ENCODE results near the gene PLEKHG4B. TPM values are rescaled to one million over a fixed set of nuclear protein-coding genes. Genes with fewer than 3 reads are reported as not detected.
A peak's percentile ranks its signal among the peaks of the same experiment; 100 is the strongest.
"Not testable (repeated sequence)": the region's sequence is repeated elsewhere in the genome, so short reads cannot be mapped to it uniquely, and the experiment has no call there.

Gene PLEKHG4B
- total RNA-seq, 1 donor from 2014 or later: 70.0 TPM

DNA sequence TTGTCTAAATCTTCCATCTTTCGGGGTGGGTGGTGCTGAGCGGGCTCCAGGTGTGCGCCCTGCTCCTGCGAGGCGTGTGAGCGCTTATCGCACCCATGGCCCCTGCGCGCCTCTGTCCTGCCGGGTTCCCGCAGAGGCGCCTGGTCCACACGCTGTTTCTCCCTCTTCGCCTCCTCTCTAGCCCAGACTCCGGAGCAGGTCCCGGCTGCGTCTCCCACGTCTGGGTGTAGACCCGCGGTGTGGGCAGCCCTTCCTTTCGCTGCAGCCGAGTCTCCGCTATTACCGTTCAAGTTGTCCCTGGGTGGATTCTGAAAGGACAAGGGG is 40.5 kb upstream of the PLEKHG4B start:
- Mint-ChIP-seq H3K27ac (no peak overlapping the region), H3K36me3 (no peaks in the 10 kb centered on the region), H3K4me3 (no peak overlapping the region), H3K27me3 (ENCODE audit: low read depth) (peaks cover 60% of the 10 kb centered on the region), H3K9me3 (no peaks in the 10 kb centered on the region), H3K4me1 (peaks cover 2% of the 10 kb centered on the region)
- DNase-seq (ENCODE audit: low spot score in 2 of 2, unreplicated experiment in 2 of 2): no peak
- TF ChIP-seq, protein P1, sequence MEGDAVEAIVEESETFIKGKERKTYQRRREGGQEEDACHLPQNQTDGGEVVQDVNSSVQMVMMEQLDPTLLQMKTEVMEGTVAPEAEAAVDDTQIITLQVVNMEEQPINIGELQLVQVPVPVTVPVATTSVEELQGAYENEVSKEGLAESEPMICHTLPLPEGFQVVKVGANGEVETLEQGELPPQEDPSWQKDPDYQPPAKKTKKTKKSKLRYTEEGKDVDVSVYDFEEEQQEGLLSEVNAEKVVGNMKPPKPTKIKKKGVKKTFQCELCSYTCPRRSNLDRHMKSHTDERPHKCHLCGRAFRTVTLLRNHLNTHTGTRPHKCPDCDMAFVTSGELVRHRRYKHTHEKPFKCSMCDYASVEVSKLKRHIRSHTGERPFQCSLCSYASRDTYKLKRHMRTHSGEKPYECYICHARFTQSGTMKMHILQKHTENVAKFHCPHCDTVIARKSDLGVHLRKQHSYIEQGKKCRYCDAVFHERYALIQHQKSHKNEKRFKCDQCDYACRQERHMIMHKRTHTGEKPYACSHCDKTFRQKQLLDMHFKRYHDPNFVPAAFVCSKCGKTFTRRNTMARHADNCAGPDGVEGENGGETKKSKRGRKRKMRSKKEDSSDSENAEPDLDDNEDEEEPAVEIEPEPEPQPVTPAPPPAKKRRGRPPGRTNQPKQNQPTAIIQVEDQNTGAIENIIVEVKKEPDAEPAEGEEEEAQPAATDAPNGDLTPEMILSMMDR (IDR thresholded peaks at IDR 0.05; ENCODE audit: unreplicated experiment): no peak

DNA sequence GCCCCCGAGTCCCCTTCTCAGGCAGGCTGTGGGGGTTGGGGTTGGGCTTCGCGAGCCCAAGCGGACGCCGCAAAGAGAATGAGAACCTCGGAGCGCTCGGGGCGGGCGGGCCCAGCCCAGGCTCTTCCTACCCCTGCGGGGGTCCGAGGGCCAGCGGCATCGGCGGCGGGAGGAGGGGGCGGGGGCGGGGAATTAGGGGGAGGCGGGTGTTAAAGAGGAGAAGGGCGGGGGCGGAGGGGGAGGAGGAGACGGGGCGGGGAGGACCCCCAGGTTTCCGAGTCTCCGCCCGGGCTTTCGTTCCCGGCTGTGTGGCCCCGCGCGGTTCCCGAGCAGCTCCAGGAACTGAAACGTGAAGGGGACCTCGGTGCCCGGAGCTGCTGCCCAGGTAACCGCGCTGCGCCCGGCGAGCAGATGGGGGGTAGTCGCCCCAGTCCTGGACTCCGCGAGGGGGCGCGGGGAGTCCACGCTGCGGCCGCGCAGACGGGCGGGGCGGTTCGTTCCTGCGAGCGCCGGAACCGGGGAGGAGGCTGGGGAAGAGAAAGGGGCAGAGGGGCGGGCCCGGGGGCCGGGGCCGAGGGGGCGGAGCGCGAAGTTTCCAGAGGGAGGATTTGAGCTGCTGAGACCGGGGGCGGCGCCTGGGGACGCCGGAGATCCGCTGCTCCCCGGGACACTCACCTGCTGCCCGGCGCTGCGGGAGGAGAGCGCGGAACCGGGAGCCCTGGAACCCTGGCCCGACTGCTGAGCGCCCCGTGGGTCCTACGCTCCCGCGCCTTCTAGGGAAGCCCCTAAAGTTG is 38.4 kb upstream of the PLEKHG4B start:
- Mint-ChIP-seq H3K27me3 (ENCODE audit: low read depth) (peaks cover 55% of the 10 kb centered on the region), H3K9me3 (no peaks in the 10 kb centered on the region), H3K4me1 (peaks cover 2% of the 10 kb centered on the region), H3K4me3 (peak overlapping the region; percentile 63), H3K36me3 (no peaks in the 10 kb centered on the region), H3K27ac (no peak overlapping the region)
- TF ChIP-seq, protein P1 (IDR thresholded peaks at IDR 0.05; ENCODE audit: unreplicated experiment): no peak
- peak in 1 of 2 experiments; percentile 72 for DNase-seq (ENCODE audit: low spot score in 2 of 2, unreplicated experiment in 2 of 2)

DNA sequence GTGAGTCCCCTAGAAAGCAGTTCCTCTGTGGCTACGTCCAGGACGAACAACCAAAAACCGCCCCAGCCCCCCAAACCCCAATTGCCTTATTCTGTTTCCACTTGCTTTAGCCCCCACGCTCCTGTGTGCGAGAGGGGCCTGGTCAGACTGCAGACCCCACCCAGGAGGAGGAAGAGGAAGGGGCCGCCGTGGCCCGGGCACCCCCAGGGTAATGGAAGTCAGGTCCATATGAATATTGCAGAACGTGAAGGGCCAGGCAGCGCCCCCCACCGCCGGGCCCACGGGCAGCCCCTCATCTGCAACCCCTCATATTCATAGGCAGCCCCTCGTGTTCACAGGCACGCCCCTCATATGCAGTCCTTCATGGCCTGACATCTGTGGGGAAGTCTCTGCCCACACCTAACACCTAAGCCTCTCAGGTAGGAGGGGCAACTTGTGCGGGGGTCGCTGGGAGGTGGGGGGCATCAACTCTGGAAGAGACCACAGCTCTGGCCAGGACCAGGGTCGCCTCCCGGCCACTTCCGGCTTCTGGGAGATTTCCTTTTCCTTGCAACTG is 37.7 kb upstream of the PLEKHG4B start:
- H3K4me1 Mint-ChIP-seq: peaks cover 2% of the 10 kb centered on the region
- peak overlapping the region; percentile 63 for H3K4me3 Mint-ChIP-seq
- peaks cover 53% of the 10 kb centered on the region for H3K27me3 Mint-ChIP-seq (ENCODE audit: low read depth)
- TF ChIP-seq, protein P1 (IDR thresholded peaks at IDR 0.05; ENCODE audit: unreplicated experiment): no peak
- DNase-seq (ENCODE audit: low spot score in 2 of 2, unreplicated experiment in 2 of 2): no peak
- no peak overlapping the region for H3K27ac Mint-ChIP-seq
- no peaks in the 10 kb centered on the region for H3K9me3 Mint-ChIP-seq
- no peaks in the 10 kb centered on the region for H3K36me3 Mint-ChIP-seq

GRCh38 chr5:54876-55569 is 36.9 kb upstream of the PLEKHG4B start:
- TF ChIP-seq, protein P1 (IDR thresholded peaks at IDR 0.05; ENCODE audit: unreplicated experiment): no peak
- no peaks in the 10 kb centered on the region for H3K36me3 Mint-ChIP-seq
- H3K9me3 Mint-ChIP-seq: no peaks in the 10 kb centered on the region
- H3K4me3 Mint-ChIP-seq: peak overlapping the region; percentile 54
- no peak for DNase-seq (ENCODE audit: low spot score in 2 of 2, unreplicated experiment in 2 of 2)
- H3K4me1 Mint-ChIP-seq: peaks cover 2% of the 10 kb centered on the region
- peaks cover 53% of the 10 kb centered on the region for H3K27me3 Mint-ChIP-seq (ENCODE audit: low read depth)
- H3K27ac Mint-ChIP-seq: no peak overlapping the region

DNA sequence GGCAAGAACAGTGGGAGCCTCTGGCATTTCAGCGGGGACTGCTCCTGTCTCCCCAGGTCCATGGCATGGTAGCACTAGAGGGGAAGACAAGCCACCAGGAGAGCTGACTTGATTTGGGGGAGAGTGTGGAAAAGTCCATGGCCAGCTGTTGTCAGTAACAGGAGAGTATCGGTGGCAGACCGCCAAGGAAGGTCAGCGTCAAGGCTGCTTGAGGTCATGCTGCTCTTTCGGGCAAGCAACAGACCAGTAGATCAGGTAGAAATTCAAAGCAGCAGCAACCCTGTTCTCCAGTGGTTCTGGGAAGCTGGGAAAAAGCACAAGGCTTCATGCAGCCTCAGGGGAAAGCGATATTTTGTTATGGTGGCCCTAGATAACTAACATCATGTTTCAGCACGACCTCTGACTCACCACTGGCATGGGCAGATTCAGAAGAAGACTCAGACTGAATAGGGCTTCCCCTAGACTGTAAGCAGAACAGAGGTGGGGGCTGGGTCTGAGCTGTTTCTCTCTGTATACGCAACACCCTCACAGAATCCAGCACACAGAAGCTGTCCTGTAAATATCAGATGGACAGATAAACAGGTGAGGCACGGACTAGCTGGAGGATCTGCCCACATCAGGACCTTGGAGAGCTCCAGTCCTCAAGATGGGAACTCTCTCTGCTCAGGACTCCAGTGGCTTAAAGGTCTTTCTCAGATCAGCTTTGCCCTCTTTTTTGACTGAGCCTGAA is 35.2 kb upstream of the PLEKHG4B start:
- TF ChIP-seq, protein P1 (IDR thresholded peaks at IDR 0.05; ENCODE audit: unreplicated experiment): no peak
- Mint-ChIP-seq H3K9me3 (no peaks in the 10 kb centered on the region), H3K4me1 (peaks cover 2% of the 10 kb centered on the region), H3K27ac (no peak overlapping the region), H3K27me3 (ENCODE audit: low read depth) (peaks cover 46% of the 10 kb centered on the region), H3K36me3 (no peaks in the 10 kb centered on the region), H3K4me3 (no peak overlapping the region)
- DNase-seq (ENCODE audit: low spot score in 2 of 2, unreplicated experiment in 2 of 2): peak in 1 of 2 experiments; percentile 62

GRCh38 chr5:60250-60649 is 31.7 kb upstream of the PLEKHG4B start:
- H3K36me3 Mint-ChIP-seq; H3K9me3 Mint-ChIP-seq; H3K4me3 Mint-ChIP-seq; H3K4me1 Mint-ChIP-seq; H3K27ac Mint-ChIP-seq; DNase-seq (ENCODE audit: low spot score in 2 of 2, unreplicated experiment in 2 of 2): not testable (repeated sequence)
- H3K27me3 Mint-ChIP-seq (ENCODE audit: low read depth): peaks cover 44% of the 10 kb centered on the region
